BLaER1 treated with 17β-estradiol and CSF1 and Interleukin-3, amounts not matched to agents 10 nM and 100 nM (cell line): ENCODE measurements around the gene SCD5.

Experiments
- H3K27ac ChIP-seq, 11 experiments: shearing (Covaris generic); formaldehyde crosslinking; 2 replicates each; pipeline ENCODE4 v1.8.1; 2022
- H3K27me3 ChIP-seq, 11 experiments: shearing (Covaris generic); formaldehyde crosslinking; 2 replicates each; pipeline ENCODE4 v1.8.1; 2022
- H3K36me3 ChIP-seq, 11 experiments: shearing (Covaris generic); formaldehyde crosslinking; 2 replicates each; pipeline ENCODE4 v1.8.1; 2022
- H3K4me1 ChIP-seq, 10 experiments: shearing (Covaris generic); formaldehyde crosslinking; 2 replicates each; pipeline ENCODE4 v1.8.1; 2022
- H3K4me2 ChIP-seq, 11 experiments: shearing (Covaris generic); formaldehyde crosslinking; 2 replicates each; pipeline ENCODE4 v1.8.1; 2022
- H3K4me3 ChIP-seq, 10 experiments: shearing (Covaris generic); formaldehyde crosslinking; 2 replicates each; pipeline ENCODE4 v1.8.1; 2022
- H3K9ac ChIP-seq, 11 experiments: shearing (Covaris generic); formaldehyde crosslinking; 2 replicates each; pipeline ENCODE4 v1.8.1; 2022
- H3K9me3 ChIP-seq, 11 experiments: shearing (Covaris generic); formaldehyde crosslinking; replicated peaks in 1 of 11; 2 replicates each; pipeline ENCODE4 v1.8.1; 2022
- H4K20me1 ChIP-seq, 11 experiments: shearing (Covaris generic); formaldehyde crosslinking; 2 replicates each; pipeline ENCODE4 v1.8.1; 2022
- Cebpa-rat ChIP-seq, 11 experiments: shearing (Covaris generic); IDR thresholded peaks; 2 replicates each; pipeline ENCODE4 v1.8.1; 2022

Gene SCD5

DNA sequence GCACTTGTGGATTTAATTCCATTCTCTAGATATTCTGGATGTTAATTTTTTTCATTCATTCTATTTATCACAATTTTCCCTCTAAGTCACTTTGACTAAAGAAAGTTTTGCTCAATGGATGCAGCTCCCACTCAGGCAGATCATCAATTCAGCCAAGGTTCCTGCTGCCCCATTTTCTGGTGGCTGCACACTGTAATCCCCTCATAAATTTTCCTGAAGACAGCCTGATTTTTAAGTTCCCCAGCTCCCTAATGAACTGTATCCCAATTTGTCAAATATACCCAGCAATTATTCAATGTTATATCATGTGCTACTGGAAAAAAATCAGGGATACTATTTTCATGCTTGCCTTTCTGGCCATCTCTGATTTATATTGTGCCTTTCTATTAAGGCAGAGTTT lies 61.2 kb downstream of the SCD5 start:
- Histone ChIP-seq H3K9me3 (no peaks in the 10 kb centered on the region), H3K36me3 (no peaks in the 10 kb centered on the region), H4K20me1 (peaks cover 0 to 54% (median 16%) of the 10 kb centered on the region in 11 experiments; a peak in 16 of 22 replicates), H3K27me3 (peaks cover 0 to 37% (median 18%) of the 10 kb centered on the region in 11 experiments; a peak in 16 of 22 replicates), H3K9ac (no peak overlapping the region), H3K27ac (no peak overlapping the region), H3K4me2 (no peak overlapping the region), H3K4me3 (no peak overlapping the region), H3K4me1 (peaks cover 0 to 28% (median 10%) of the 10 kb centered on the region in 10 experiments; a peak in 11 of 20 replicates)
- no peak for TF ChIP-seq Cebpa-rat (IDR thresholded peaks at IDR 0.05)

- Histone ChIP-seq H3K27ac (no peak overlapping the region), H3K36me3 (peaks cover 0 to 8% (median 3%) of the 10 kb centered on the region in 11 experiments; a peak in 5 of 22 replicates), H3K27me3 (peaks cover 6 to 60% (median 34%) of the 10 kb centered on the region in 11 experiments; a peak in 19 of 22 replicates), H3K9ac (no peak overlapping the region), H3K4me1 (peaks cover 13 to 32% (median 23%) of the 10 kb centered on the region in 10 experiments), H4K20me1 (peaks cover 0 to 56% (median 28%) of the 10 kb centered on the region in 11 experiments; a peak in 17 of 22 replicates), H3K4me3 (no peak overlapping the region), H3K9me3 (peaks cover 7 to 11% (median 10%) of the 10 kb centered on the region in 11 experiments), H3K4me2 (no peak overlapping the region)
- TF ChIP-seq Cebpa-rat (IDR thresholded peaks at IDR 0.05), result no peak
These were observed 65.0 kb downstream of the SCD5 start for GRCh38 chr4:82733636-82734035.

GRCh38 chr4:82728301-82728700 lies 70.3 kb downstream of the SCD5 start:
- H3K27me3 ChIP-seq, result peaks cover 6 to 64% (median 24%) of the 10 kb centered on the region in 11 experiments; a peak in 19 of 22 replicates
- H3K36me3 ChIP-seq, result peaks cover 0 to 12% (median 5%) of the 10 kb centered on the region in 11 experiments; a peak in 5 of 22 replicates
- H3K4me3 ChIP-seq, result no peak overlapping the region
- H4K20me1 ChIP-seq, result peaks cover 0 to 28% (median 23%) of the 10 kb centered on the region in 11 experiments; a peak in 17 of 22 replicates
- H3K4me2 ChIP-seq, result peak overlapping the region in 2 of 11 experiments; percentile 13 to 33; a peak in 4 of 22 replicates
- no peak overlapping the region for H3K9ac ChIP-seq
- peaks cover 13 to 32% (median 26%) of the 10 kb centered on the region in 10 experiments for H3K4me1 ChIP-seq
- H3K9me3 ChIP-seq, result peaks cover 11 to 18% (median 16%) of the 10 kb centered on the region in 11 experiments
- H3K27ac ChIP-seq, result no peak overlapping the region
- TF ChIP-seq Cebpa-rat (IDR thresholded peaks at IDR 0.05), result no peak

GRCh38 chr4:82726596-82726995 lies 72.0 kb downstream of the SCD5 start:
- no peak overlapping the region for H3K27ac ChIP-seq
- H3K9ac ChIP-seq, result no peak overlapping the region
- peaks cover 11 to 18% (median 16%) of the 10 kb centered on the region in 11 experiments for H3K9me3 ChIP-seq
- no peak overlapping the region for H3K4me3 ChIP-seq
- H3K27me3 ChIP-seq, result peaks cover 0 to 47% (median 15%) of the 10 kb centered on the region in 11 experiments; a peak in 16 of 22 replicates
- peaks cover 0 to 12% (median 7%) of the 10 kb centered on the region in 11 experiments; a peak in 15 of 22 replicates for H4K20me1 ChIP-seq
- H3K4me1 ChIP-seq, result peaks cover 18 to 32% (median 26%) of the 10 kb centered on the region in 10 experiments
- peaks cover 0 to 12% (median 5%) of the 10 kb centered on the region in 11 experiments; a peak in 5 of 22 replicates for H3K36me3 ChIP-seq
- TF ChIP-seq Cebpa-rat (IDR thresholded peaks at IDR 0.05), result no peak
- H3K4me2 ChIP-seq, result no peak overlapping the region

DNA sequence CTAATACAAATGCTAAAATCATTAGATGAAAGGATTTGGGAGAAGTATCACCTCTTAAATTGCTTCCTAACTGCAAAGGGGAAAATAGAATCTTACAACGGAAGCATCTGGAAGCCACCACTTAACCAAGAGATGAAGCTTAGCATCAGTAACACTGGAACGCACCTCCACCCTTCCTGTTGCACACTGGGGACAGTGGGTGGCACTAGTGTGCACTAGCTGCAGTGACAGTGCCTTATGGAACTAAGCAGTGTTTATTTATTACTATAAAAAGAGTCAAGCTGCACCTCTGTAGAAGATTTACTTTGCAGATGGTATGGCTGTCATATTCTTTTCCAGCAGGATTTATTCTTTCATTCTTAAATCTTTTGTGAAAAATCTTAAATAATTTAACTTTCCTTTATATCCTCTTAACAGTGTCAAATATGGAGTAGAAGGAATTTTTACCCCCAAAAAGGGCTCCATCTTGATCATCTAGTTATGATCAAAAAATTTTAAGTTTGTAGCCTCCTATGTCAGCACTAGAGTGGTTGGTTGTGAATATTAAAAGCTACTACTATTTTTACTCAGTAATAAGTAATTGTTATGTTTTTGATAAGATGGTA lies 76.7 kb downstream of the SCD5 start:
- TF ChIP-seq Cebpa-rat (IDR thresholded peaks at IDR 0.05), result no peak
- peaks cover 0 to 51% (median 37%) of the 10 kb centered on the region in 10 experiments; a peak in 16 of 20 replicates for H3K4me1 ChIP-seq
- no peak overlapping the region; a peak in 1 of 22 replicates for H3K9ac ChIP-seq
- H3K27ac ChIP-seq, result no peak overlapping the region
- H4K20me1 ChIP-seq, result peaks cover 0 to 3% (median 0%) of the 10 kb centered on the region in 11 experiments; a peak in 2 of 22 replicates
- no peaks in the 10 kb centered on the region for H3K36me3 ChIP-seq
- no peak overlapping the region for H3K4me3 ChIP-seq
- peaks cover 0 to 15% (median 0%) of the 10 kb centered on the region in 11 experiments; a peak in 5 of 22 replicates for H3K27me3 ChIP-seq
- H3K9me3 ChIP-seq, result no peaks in the 10 kb centered on the region
- peak overlapping the region in 8 of 11 experiments; percentile 7 to 79 (median 62); a peak in 15 of 22 replicates for H3K4me2 ChIP-seq

DNA sequence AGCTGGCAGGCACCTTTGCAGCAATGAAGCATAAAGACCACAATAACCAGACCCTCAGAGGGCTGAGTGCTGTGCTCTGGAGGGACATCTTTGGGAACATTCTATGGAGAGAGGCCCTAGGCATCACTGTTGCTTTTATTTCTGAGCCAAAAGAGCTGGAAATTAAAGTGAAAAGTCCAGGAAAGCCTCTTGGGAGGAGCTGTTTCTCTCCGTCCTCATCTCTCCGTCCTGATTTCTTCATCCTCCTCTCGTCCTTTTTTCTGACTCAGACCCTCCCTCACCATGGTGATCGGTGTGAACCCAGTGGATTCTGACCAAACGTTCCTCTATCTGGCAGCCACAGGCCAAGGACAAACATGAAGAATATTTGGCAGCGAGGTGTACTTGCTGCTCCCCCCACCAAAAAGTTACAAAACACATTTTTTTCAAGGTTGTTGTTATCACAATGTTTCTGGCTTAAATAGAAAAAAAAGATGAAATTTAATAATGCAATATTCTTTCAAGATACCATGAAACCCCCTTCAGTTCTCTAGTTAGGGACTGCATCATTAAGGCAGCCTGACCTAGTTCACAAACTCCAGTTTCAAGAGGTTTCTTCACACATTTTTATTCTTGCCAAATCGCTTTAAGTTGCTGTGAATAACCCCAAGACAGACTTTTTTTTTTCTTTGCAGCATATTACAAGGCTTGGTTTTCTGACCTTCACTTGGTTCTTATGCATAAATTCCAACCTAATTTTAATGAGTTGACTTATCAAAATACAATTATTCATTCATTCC lies 80.2 kb downstream of the SCD5 start:
- no peaks in the 10 kb centered on the region; a peak in 1 of 22 replicates for H3K27me3 ChIP-seq
- peaks cover 25 to 87% (median 71%) of the 10 kb centered on the region in 10 experiments for H3K4me1 ChIP-seq
- H3K27ac ChIP-seq, result no peak overlapping the region
- no peaks in the 10 kb centered on the region for H3K9me3 ChIP-seq
- H4K20me1 ChIP-seq, result no peaks in the 10 kb centered on the region; a peak in 1 of 22 replicates
- no peak for TF ChIP-seq Cebpa-rat (IDR thresholded peaks at IDR 0.05)
- H3K4me3 ChIP-seq, result no peak overlapping the region
- 0 out of 22 replicates have a peak overlapping the region, but pooled peaks of 2 of the 11 experiments have one; percentile 4 to 35 for H3K9ac ChIP-seq
- peak overlapping the region in 10 of 11 experiments; percentile 24 to 90 (median 70); a peak in 17 of 22 replicates for H3K4me2 ChIP-seq
- no peaks in the 10 kb centered on the region for H3K36me3 ChIP-seq

GRCh38 chr4:82715731-82716617 lies 82.6 kb downstream of the SCD5 start:
- Histone ChIP-seq H3K36me3 (no peaks in the 10 kb centered on the region), H3K9ac (peak overlapping the region in 7 of 11 experiments; percentile 15 to 65 (median 33); a peak in 11 of 22 replicates)
- TF ChIP-seq Cebpa-rat (IDR thresholded peaks at IDR 0.05), result no peak

GRCh38 chr4:82713856-82714255 lies 84.7 kb downstream of the SCD5 start:
- peak overlapping the region in 10 of 11 experiments; percentile 57 to 90 (median 72); a peak in 18 of 22 replicates for H3K4me2 ChIP-seq
- H3K9me3 ChIP-seq, result no peaks in the 10 kb centered on the region
- no peak overlapping the region for H3K27ac ChIP-seq
- H3K4me1 ChIP-seq, result peaks cover 29 to 89% (median 66%) of the 10 kb centered on the region in 10 experiments
- TF ChIP-seq Cebpa-rat (IDR thresholded peaks at IDR 0.05), result no peak
- no peak overlapping the region for H3K4me3 ChIP-seq
- H3K9ac ChIP-seq, result no peak overlapping the region
- no peaks in the 10 kb centered on the region for H4K20me1 ChIP-seq
- H3K27me3 ChIP-seq, result no peaks in the 10 kb centered on the region
- no peaks in the 10 kb centered on the region for H3K36me3 ChIP-seq

More at GRCh38 chr4:82715731-82716617, 82.6 kb downstream of the SCD5 start:
- H3K9me3 ChIP-seq, result no peaks in the 10 kb centered on the region
- H3K4me2 ChIP-seq, result peak overlapping the region; percentile 57 to 90 (median 70)
- no peaks in the 10 kb centered on the region; a peak in 1 of 22 replicates for H3K27me3 ChIP-seq
- no peaks in the 10 kb centered on the region for H4K20me1 ChIP-seq
- H3K27ac ChIP-seq, result peak overlapping the region in 10 of 11 experiments; percentile 53 to 74 (median 59); a peak in 20 of 22 replicates
- peak overlapping the region in 2 of 10 experiments; percentile 5 to 15; a peak in 2 of 20 replicates for H3K4me3 ChIP-seq
- peaks cover 25 to 86% (median 63%) of the 10 kb centered on the region in 10 experiments for H3K4me1 ChIP-seq
